K562 (cell line): Measurements from ENCODE around the gene FAIM. TPM values are rescaled to one million over a fixed set of nuclear protein-coding genes. Genes with fewer than 3 reads are reported as not detected.

ENCODE experiments used
- ATAC-seq: fragments of 200-7000 bp; cut with Tn5 transposase; 3 replicates; pipeline ENCODE4 v1.9.1; 2020; ENCODE audit warnings: moderate library complexity
- BruUV-seq: library from RNA; stranded (reverse); fragments of 400-500 nt; replicated peaks from 2 replicates; lab custom pipeline; 2021; lab: Mats Ljungman, UMichigan
- CTCF ChIA-PET: fragments of 300-600 bp; formaldehyde crosslinking; extraction: SDS; loops from one replicate; lab custom pipeline; 2021; ENCODE audit warnings: low intra/inter-chr PET ratio; lab: Yijun Ruan, JAX
- POLR2A ChIA-PET: fragments of 300-600, 350-650 bp; sonication (Branson Sonifier 250); formaldehyde crosslinking; extraction: SDS; loops from one replicate; lab custom pipeline; 2021; ENCODE audit warnings: antibody characterized with exemption, inconsistent platforms; lab: Yijun Ruan, JAX
- DNase-seq, 4 experiments: peaks; one replicate each; pipeline versions ENCODE4 v3.0.0 to v3.0.0-alpha.2; 2011 to 2018; ENCODE audit warnings: low spot score in 3 of 4, mixed read lengths in 3 of 4; ENCODE audit errors: extremely low read depth in 1 of 4
- FAIRE-seq: peaks from 2 replicates; lab custom pipeline; 2011; peaks lifted over from hg19 to GRCh38; lab: Jason Lieb, UNC
- H2AFZ ChIP-seq: 2 replicates; pipeline ENCODE4 v1.6.0; 2011; ENCODE audit warnings: low read depth, low read length, control low read depth, inconsistent platforms
- H3K27ac ChIP-seq: fragments of 200-600 bp; 3 replicates; pipeline ENCODE4 v1.8.0; 2011; ENCODE audit warnings: low read depth, mild to moderate bottlenecking, control low read depth, inconsistent platforms, low read length, moderate library complexity, mixed read lengths; ENCODE audit errors: extremely low read depth
- H3K27me3 ChIP-seq, 2 experiments: fragments of 300-600 bp in 1 of 2; 2 replicates in 1 of 2; 3 replicates in 1 of 2; pipeline versions ENCODE4 v1.6.0 to v1.8.0; 2011; ENCODE audit warnings: inconsistent platforms in 2 of 2, low read length in 2 of 2, mild to moderate bottlenecking in 1 of 2, mixed read lengths in 1 of 2, moderate library complexity in 1 of 2; ENCODE audit not compliant: control insufficient read depth in 2 of 2, insufficient read depth in 2 of 2
- H3K36me3 ChIP-seq: fragments of 300-600 bp; 3 replicates; pipeline ENCODE4 v1.8.0; 2011; ENCODE audit warnings: mild to moderate bottlenecking, low read length, inconsistent platforms; ENCODE audit not compliant: control insufficient read depth, insufficient read depth
- H3K4me1 ChIP-seq, 2 experiments: fragments of 200-600 bp in 1 of 2; replicated peaks in 1 of 2; 2 replicates in 1 of 2; 3 replicates in 1 of 2; pipeline versions ENCODE4 v1.5.1 to v1.8.0; 2011; ENCODE audit warnings: inconsistent platforms in 2 of 2, low read length in 2 of 2, mild to moderate bottlenecking in 1 of 2, mixed read lengths in 1 of 2, moderate library complexity in 1 of 2; ENCODE audit not compliant: control insufficient read depth in 2 of 2, insufficient read depth in 2 of 2
- H3K4me2 ChIP-seq: 2 replicates; pipeline ENCODE4 v1.6.1; 2011; ENCODE audit warnings: low read length, control low read depth, inconsistent platforms, mixed read lengths; ENCODE audit not compliant: insufficient read depth
- H3K4me3 ChIP-seq: fragments of 200-600 bp; sonication (generic), shearing (Covaris generic); 2 replicates; pipeline ENCODE4 v1.5.1; 2016; ENCODE audit warnings: control low read depth, inconsistent platforms
- H3K79me2 ChIP-seq: fragments of 200-600 bp; 3 replicates; pipeline ENCODE4 v1.8.0; 2011; ENCODE audit warnings: low read length, inconsistent platforms; ENCODE audit not compliant: control insufficient read depth, insufficient read depth
- H3K9ac ChIP-seq, 2 experiments: 2 replicates each; pipeline versions ENCODE4 v1.6.0 to v1.6.1; 2011; ENCODE audit warnings: low read depth in 2 of 2, low read length in 2 of 2, control low read depth in 1 of 2, inconsistent platforms in 1 of 2, mild to moderate bottlenecking in 1 of 2, mixed read lengths in 1 of 2; ENCODE audit not compliant: insufficient read depth in 1 of 2
- H3K9me1 ChIP-seq: one replicate; pipeline ENCODE4 v1.6.0; 2011; ENCODE audit warnings: inconsistent platforms, mild to moderate bottlenecking, low read length, moderate library complexity; ENCODE audit not compliant: control insufficient read depth, insufficient read depth
- H3K9me3 ChIP-seq: replicated peaks from 2 replicates; pipeline ENCODE4 v1.5.1; 2011; ENCODE audit warnings: low read depth, low read length, inconsistent platforms; ENCODE audit not compliant: control insufficient read depth, insufficient read depth
- H4K20me1 ChIP-seq: replicated peaks from 2 replicates; pipeline ENCODE4 v1.6.1; 2011; ENCODE audit warnings: low read length, inconsistent platforms, mixed read lengths; ENCODE audit not compliant: control insufficient read depth, insufficient read depth
- L3MBTL2 ChIP-seq: fragments of 450-650 bp; IDR thresholded peaks from 2 replicates; pipeline ENCODE4 v1.6.1; 2016; ENCODE audit warnings: mild to moderate bottlenecking, moderate library complexity
- ZNF584 ChIP-seq: fragments of 200-800 bp; sonication (Bioruptor generic); IDR thresholded peaks from 2 replicates; pipeline ENCODE4 v1.6.1; 2016; ENCODE audit warnings: low read depth, mild to moderate bottlenecking, missing genetic modification characterization, missing compliant biosample characterization
- ZNF75A ChIP-seq: fragments of 450-650 bp; formaldehyde crosslinking; IDR thresholded peaks from 2 replicates; pipeline ENCODE4 v1.4.0; 2020; ENCODE audit warnings: mild to moderate bottlenecking
- ZNF766 ChIP-seq: fragments of 200-800 bp; sonication (Bioruptor generic); conservative IDR thresholded peaks from 2 replicates; pipeline ENCODE4 v1.6.1; 2016; ENCODE audit warnings: missing genetic modification characterization, missing compliant biosample characterization
- in situ Hi-C: fragments of 300-500 bp; cut with MboI; formaldehyde crosslinking; loops from 4 replicates; pipeline ENCODE4 v1.15.0; 2018; ENCODE audit warnings: inconsistent platforms, mixed read lengths
- intact Hi-C: fragments of 100-400 bp; cut with micrococcal nuclease; formaldehyde crosslinking; loops from 2 replicates; pipeline ENCODE4 v1.14.2; 2022
- polyA plus RNA-seq, 8 experiments: library from polyadenylated mRNA; depleted of rRNA in 4 of 8; stranded (reverse) in 5 of 8; unstranded in 3 of 8; fragments of >200 nt; fragmentation: Nextera tagmentation in 2 of 8; fragmentation: Illumina TruSeq in 1 of 8; extraction: Ambion mirVana in 2 of 8; extraction: Trizol in 1 of 8; gene quantifications; 2 replicates each; pipeline versions ENCODE4 v1.2.1 to v1.2.3, GENCODE V29; 2011 to 2014; ENCODE audit warnings: inconsistent platforms in 1 of 8, missing spikeins in 1 of 8
- total RNA-seq, 7 experiments: library from RNA; depleted of rRNA in 6 of 7; stranded (reverse); fragments of >200 nt in 6 of 7; fragmentation: Illumina TruSeq in 2 of 7; extraction: Trizol in 2 of 7; gene quantifications; 2 replicates each; pipeline versions ENCODE4 v1.2.1 to v1.2.3, GENCODE V29; 2011 to 2021; ENCODE audit warnings: low replicate concordance in 1 of 7
- TF ChIP-seq, protein P1 (sequence below): fragments of 450-650 bp; IDR thresholded peaks from 2 replicates; pipeline ENCODE4 v1.6.1; 2016; ENCODE audit warnings: mild to moderate bottlenecking, moderate library complexity
- TF ChIP-seq, protein P2 (sequence below): IDR thresholded peaks from 2 replicates; pipeline ENCODE4 v1.6.1; 2012; ENCODE audit warnings: low read depth, low read length, improper control_type of control experiment, borderline replicate concordance

FAIM gene
- total and polyA plus RNA-seq, 9 of the 15 experiments (the other 6 are each of a cell fraction or from before 2014, with no cell fraction given): 2.5 to 7.9 (median 6.6) TPM

DNA sequence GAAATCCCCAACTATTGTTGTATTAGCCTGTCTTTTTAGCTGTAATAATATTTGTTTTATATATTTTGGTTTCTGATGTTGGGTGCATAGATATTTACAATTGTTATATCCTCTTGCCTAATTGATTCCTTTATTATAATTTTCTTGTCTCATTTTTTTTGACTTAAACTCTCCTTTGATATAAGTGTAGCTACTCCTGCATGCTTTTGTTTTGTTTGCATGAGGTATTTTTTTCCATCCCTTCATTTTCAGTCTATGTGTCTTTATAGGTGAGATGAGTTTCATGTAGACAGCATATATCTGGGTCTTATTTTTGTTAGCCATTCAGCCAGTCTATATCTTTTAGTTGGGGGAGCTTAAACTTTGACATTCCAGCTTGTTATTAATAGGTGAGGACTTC, 37.4 kb downstream of the FAIM start:
- H3K9me1 ChIP-seq: no peaks in the 10 kb centered on the region
- H3K27ac ChIP-seq: no peak overlapping the region
- H3K9me3 ChIP-seq: peaks cover 21% of the 10 kb centered on the region
- no peak for ATAC-seq
- H2AFZ ChIP-seq: no peak overlapping the region
- H4K20me1 ChIP-seq: no peaks in the 10 kb centered on the region
- CTCF ChIA-PET: no interaction called here
- no peaks in the 10 kb centered on the region for H3K79me2 ChIP-seq
- FAIRE-seq: no peak
- H3K4me2 ChIP-seq: no peak overlapping the region
- intact Hi-C loops: no loop called here
- H3K27me3 ChIP-seq: no peaks in the 10 kb centered on the region
- no peak overlapping the region for H3K9ac ChIP-seq
- H3K4me3 ChIP-seq: no peak overlapping the region
- no peak for DNase-seq
- H3K4me1 ChIP-seq: no peaks in the 10 kb centered on the region
- POLR2A ChIA-PET: interaction anchor here (0.6 kb wide), 1 partner anchor 21 kb away, joined by 3 read pairs; no protein-coding TSS in a partner anchor
- BruUV-seq: no TSS peak
- in situ Hi-C loops: no loop called here
- H3K36me3 ChIP-seq: peaks cover 22% of the 10 kb centered on the region
- TF ChIP-seq L3MBTL2 (peak; percentile 63; the same call in 1 of the 2 replicates), ZNF584 (CRISPR knock-in tag) (no peak), ZNF75A (CRISPR knock-in tag) (peak; percentile 86; the same call in 1 of the 2 replicates), ZNF766 (no peak)
- TF ChIP-seq, protein P1, sequence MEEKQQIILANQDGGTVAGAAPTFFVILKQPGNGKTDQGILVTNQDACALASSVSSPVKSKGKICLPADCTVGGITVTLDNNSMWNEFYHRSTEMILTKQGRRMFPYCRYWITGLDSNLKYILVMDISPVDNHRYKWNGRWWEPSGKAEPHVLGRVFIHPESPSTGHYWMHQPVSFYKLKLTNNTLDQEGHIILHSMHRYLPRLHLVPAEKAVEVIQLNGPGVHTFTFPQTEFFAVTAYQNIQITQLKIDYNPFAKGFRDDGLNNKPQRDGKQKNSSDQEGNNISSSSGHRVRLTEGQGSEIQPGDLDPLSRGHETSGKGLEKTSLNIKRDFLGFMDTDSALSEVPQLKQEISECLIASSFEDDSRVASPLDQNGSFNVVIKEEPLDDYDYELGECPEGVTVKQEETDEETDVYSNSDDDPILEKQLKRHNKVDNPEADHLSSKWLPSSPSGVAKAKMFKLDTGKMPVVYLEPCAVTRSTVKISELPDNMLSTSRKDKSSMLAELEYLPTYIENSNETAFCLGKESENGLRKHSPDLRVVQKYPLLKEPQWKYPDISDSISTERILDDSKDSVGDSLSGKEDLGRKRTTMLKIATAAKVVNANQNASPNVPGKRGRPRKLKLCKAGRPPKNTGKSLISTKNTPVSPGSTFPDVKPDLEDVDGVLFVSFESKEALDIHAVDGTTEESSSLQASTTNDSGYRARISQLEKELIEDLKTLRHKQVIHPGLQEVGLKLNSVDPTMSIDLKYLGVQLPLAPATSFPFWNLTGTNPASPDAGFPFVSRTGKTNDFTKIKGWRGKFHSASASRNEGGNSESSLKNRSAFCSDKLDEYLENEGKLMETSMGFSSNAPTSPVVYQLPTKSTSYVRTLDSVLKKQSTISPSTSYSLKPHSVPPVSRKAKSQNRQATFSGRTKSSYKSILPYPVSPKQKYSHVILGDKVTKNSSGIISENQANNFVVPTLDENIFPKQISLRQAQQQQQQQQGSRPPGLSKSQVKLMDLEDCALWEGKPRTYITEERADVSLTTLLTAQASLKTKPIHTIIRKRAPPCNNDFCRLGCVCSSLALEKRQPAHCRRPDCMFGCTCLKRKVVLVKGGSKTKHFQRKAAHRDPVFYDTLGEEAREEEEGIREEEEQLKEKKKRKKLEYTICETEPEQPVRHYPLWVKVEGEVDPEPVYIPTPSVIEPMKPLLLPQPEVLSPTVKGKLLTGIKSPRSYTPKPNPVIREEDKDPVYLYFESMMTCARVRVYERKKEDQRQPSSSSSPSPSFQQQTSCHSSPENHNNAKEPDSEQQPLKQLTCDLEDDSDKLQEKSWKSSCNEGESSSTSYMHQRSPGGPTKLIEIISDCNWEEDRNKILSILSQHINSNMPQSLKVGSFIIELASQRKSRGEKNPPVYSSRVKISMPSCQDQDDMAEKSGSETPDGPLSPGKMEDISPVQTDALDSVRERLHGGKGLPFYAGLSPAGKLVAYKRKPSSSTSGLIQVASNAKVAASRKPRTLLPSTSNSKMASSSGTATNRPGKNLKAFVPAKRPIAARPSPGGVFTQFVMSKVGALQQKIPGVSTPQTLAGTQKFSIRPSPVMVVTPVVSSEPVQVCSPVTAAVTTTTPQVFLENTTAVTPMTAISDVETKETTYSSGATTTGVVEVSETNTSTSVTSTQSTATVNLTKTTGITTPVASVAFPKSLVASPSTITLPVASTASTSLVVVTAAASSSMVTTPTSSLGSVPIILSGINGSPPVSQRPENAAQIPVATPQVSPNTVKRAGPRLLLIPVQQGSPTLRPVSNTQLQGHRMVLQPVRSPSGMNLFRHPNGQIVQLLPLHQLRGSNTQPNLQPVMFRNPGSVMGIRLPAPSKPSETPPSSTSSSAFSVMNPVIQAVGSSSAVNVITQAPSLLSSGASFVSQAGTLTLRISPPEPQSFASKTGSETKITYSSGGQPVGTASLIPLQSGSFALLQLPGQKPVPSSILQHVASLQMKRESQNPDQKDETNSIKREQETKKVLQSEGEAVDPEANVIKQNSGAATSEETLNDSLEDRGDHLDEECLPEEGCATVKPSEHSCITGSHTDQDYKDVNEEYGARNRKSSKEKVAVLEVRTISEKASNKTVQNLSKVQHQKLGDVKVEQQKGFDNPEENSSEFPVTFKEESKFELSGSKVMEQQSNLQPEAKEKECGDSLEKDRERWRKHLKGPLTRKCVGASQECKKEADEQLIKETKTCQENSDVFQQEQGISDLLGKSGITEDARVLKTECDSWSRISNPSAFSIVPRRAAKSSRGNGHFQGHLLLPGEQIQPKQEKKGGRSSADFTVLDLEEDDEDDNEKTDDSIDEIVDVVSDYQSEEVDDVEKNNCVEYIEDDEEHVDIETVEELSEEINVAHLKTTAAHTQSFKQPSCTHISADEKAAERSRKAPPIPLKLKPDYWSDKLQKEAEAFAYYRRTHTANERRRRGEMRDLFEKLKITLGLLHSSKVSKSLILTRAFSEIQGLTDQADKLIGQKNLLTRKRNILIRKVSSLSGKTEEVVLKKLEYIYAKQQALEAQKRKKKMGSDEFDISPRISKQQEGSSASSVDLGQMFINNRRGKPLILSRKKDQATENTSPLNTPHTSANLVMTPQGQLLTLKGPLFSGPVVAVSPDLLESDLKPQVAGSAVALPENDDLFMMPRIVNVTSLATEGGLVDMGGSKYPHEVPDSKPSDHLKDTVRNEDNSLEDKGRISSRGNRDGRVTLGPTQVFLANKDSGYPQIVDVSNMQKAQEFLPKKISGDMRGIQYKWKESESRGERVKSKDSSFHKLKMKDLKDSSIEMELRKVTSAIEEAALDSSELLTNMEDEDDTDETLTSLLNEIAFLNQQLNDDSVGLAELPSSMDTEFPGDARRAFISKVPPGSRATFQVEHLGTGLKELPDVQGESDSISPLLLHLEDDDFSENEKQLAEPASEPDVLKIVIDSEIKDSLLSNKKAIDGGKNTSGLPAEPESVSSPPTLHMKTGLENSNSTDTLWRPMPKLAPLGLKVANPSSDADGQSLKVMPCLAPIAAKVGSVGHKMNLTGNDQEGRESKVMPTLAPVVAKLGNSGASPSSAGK: peak; percentile 86
- TF ChIP-seq, protein P2, sequence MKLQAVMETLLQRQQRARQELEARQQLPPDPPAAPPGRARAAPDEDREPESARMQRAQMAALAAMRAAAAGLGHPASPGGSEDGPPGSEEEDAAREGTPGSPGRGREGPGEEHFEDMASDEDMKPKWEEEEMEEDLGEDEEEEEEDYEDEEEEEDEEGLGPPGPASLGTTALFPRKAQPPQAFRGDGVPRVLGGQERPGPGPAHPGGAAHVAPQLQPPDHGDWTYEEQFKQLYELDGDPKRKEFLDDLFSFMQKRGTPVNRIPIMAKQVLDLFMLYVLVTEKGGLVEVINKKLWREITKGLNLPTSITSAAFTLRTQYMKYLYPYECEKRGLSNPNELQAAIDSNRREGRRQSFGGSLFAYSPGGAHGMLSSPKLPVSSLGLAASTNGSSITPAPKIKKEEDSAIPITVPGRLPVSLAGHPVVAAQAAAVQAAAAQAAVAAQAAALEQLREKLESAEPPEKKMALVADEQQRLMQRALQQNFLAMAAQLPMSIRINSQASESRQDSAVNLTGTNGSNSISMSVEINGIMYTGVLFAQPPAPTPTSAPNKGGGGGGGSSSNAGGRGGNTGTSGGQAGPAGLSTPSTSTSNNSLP: no peak
